Body of pancreas (tissue), 4 donors: ENCODE measurements around the gene TSPAN32. TPM values are rescaled to one million over a fixed set of nuclear protein-coding genes. Genes with fewer than 3 reads are reported as not detected.

Experiments
- ATAC-seq: fragments of 150-250 bp; one replicate; pipeline ENCODE4 v1.9.1; 2016
- DNase-seq, 4 donors: peaks; one replicate each; pipeline ENCODE4 v3.0.0-alpha.2; 2019
- H3K27ac ChIP-seq, 4 donors: fragments of 200-600 bp; sonication (generic); 1 replicate in 3 of 4; 2 replicates in 1 of 4; pipeline versions ENCODE4 v1.5.1 to v1.6.1; 2016 to 2019; ENCODE audit warnings: mild to moderate bottlenecking in 1 of 4, mixed read lengths in 1 of 4, moderate library complexity in 1 of 4
- H3K27me3 ChIP-seq, 2 donors: fragments of 200-600 bp; sonication (generic); one replicate each; pipeline ENCODE4 v1.6.0; 2016; ENCODE audit warnings: mild to moderate bottlenecking in 1 of 2
- H3K36me3 ChIP-seq, 2 donors: fragments of 200-600 bp; sonication (generic); replicated peaks in 1 of 2; 2 replicates each; pipeline ENCODE4 v1.5.1; 2016; ENCODE audit warnings: low read depth in 2 of 2; ENCODE audit not compliant: insufficient read depth in 1 of 2
- H3K4me1 ChIP-seq: fragments of 200-600 bp; sonication (generic); one replicate; pipeline ENCODE4 v1.6.0; 2016
- H3K4me3 ChIP-seq, 2 donors: fragments of 200-600 bp; sonication (generic); 1 replicate in 1 of 2; 2 replicates in 1 of 2; pipeline ENCODE4 v1.5.1; 2016 to 2019
- H3K9me3 ChIP-seq, 3 donors: fragments of 200-600 bp; sonication (generic); 1 replicate in 2 of 3; 2 replicates in 1 of 3; pipeline ENCODE4 v1.5.1; 2016
- POLR2A ChIP-seq, 3 donors: fragments of 450-650 bp; IDR thresholded peaks; one replicate each; pipeline ENCODE4 v1.6.1; 2016; ENCODE audit warnings: antibody characterized with exemption in 3 of 3, mild to moderate bottlenecking in 2 of 3
- WGBS, 2 donors: methylation state at CpG; one replicate each; pipeline ENCODE4 v1.1.5; 2017; 5-methylcytosine and 5-hydroxymethylcytosine counted together
- intact Hi-C: fragments of 100-400 bp; cut with DNase I; formaldehyde crosslinking; loops from one replicate; pipeline ENCODE4 v1.15.1; 2023
- total RNA-seq, 2 donors: library from RNA; depleted of rRNA; stranded (reverse); fragments of >200 nt; gene quantifications; one replicate each; pipeline ENCODE4 v1.1.0, GENCODE V29; 2016
- TF ChIP-seq, protein P1 (sequence below), 7 experiments: fragments of 450-650 bp in 4 of 7; fragments of 200-600 bp in 3 of 7; sonication (generic) in 3 of 7; IDR thresholded peaks; one replicate each; pipeline ENCODE4 v1.5.1; 2016 to 2019; ENCODE audit warnings: antibody characterized with exemption in 7 of 7

Gene TSPAN32
- total RNA-seq, 2 donors from 2014 or later = 5.9 TPM; not detected in 1

DNA sequence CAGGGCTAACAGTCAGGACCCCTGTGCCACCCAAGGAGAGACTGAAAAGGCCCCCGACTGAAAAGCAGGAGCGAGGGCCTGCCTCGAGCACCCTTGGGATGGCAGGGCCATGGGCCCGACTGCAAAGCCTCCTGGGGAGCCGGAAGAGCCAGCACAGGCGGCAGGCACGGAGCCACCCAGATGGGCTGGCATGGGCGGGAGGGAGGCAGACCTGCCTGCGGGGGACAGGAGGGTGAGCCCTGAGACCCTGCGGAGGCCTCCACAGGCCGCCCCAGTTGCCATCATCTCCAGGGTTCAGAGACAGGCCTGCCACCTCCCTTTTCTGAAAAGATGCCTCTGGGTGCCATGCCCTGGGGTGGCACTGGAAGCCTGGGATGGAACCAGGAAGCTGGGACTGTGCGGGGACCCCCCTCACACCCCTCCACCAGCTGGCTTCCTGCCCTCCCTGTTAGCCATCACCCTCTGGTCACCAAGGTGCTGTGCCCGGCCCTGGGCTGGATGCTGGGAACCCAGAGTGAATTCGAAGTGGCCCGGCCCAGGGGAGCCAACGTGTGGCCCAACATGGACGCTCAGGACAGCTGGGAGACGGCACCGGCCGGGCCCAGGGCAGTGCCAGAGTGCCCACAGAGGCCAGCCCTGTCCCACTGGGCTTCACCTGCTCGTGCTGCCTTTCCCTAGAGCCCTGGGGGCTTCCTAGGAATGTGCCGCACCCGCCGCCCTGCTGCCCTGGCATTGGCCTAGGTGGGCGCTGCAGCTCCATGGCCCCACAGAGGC lies 13.8 kb downstream of the TSPAN32 start:
- Histone ChIP-seq H3K27ac (peak overlapping the region; percentile 63 to 78 (median 72)), H3K27me3 (no peaks in the 10 kb centered on the region), H3K4me3 (no peak overlapping the region), H3K4me1 (peaks cover 20% of the 10 kb centered on the region), H3K9me3 (no peaks in the 10 kb centered on the region), H3K36me3 (no peaks in the 10 kb centered on the region)
- DNase-seq = peak in 3 of 4 donors; percentile 3 to 13 (median 11)
- intact Hi-C loops = no loop called here
- TF ChIP-seq POLR2A (IDR thresholded peaks at IDR 0.05) = peak in 1 of 3 donors; percentile 57
- TF ChIP-seq, protein P1, sequence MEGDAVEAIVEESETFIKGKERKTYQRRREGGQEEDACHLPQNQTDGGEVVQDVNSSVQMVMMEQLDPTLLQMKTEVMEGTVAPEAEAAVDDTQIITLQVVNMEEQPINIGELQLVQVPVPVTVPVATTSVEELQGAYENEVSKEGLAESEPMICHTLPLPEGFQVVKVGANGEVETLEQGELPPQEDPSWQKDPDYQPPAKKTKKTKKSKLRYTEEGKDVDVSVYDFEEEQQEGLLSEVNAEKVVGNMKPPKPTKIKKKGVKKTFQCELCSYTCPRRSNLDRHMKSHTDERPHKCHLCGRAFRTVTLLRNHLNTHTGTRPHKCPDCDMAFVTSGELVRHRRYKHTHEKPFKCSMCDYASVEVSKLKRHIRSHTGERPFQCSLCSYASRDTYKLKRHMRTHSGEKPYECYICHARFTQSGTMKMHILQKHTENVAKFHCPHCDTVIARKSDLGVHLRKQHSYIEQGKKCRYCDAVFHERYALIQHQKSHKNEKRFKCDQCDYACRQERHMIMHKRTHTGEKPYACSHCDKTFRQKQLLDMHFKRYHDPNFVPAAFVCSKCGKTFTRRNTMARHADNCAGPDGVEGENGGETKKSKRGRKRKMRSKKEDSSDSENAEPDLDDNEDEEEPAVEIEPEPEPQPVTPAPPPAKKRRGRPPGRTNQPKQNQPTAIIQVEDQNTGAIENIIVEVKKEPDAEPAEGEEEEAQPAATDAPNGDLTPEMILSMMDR (IDR thresholded peaks at IDR 0.05) = no peak
- 65 to 71% methylated on average over 3 to 22 of the region's 25 CpGs for WGBS, 2 donors
- peak; percentile 41 for ATAC-seq

DNA sequence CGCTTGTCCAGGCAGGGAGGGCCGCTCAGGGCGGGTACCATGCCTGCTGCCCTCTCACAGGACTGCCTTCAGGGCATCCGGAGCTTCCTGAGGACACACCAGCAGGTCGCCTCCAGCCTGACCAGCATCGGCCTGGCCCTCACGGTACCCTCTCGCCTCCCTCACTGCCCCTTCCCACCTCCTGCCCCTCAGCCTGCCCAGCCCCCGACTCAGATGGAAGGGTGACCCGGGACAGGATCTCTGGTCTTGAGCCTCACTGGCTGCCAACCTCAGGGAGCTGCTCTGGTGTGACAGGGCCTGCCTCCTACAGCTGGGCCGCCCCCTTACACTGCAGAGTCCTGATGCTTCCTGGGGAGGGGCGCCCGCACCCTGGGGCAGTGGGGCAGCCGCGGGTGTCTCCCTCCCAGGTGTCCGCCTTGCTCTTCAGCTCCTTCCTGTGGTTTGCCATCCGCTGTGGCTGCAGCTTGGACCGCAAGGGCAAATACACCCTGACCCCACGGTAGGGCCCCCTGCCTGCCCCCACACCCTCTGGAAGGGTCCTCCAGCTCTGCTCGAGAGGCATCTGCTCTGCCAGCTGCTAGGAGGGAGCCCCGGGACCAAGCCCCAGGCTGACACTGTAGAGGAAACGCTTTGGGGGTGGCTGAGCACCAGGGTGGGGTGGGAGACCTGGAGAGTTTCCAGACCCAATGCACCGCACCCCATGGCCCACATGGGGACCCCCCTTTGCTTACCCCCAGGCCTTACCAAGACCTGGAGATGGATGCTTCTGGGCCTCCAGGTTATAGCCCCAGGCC lies 14.6 kb downstream of the TSPAN32 start:
- Histone ChIP-seq H3K4me3 (no peak overlapping the region), H3K27ac (no peak overlapping the region), H3K9me3 (no peaks in the 10 kb centered on the region), H3K4me1 (peaks cover 20% of the 10 kb centered on the region), H3K27me3 (no peaks in the 10 kb centered on the region), H3K36me3 (no peaks in the 10 kb centered on the region)
- intact Hi-C loops = no loop called here
- TF ChIP-seq, protein P1 (IDR thresholded peaks at IDR 0.05) = no peak
- TF ChIP-seq POLR2A (IDR thresholded peaks at IDR 0.05) = no peak
- DNase-seq (peak in 2 of 4 donors; percentile 2 to 9), ATAC-seq (no peak)
- WGBS, 2 donors = 87 to 100% methylated on average over 3 to 18 of the region's 23 CpGs

DNA sequence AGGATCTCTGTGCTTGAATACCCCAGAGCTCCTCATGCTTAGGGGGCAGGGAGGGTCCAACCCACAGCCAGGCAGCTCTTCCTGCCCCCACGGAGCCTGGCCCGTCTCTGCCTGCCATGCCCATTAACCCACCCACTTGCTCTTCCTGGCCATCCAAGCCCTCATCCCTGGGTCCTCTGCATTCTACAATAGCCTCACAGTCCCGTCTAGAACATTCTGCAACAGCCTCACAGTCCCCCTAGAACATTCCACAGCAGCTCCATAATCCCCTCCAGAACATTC lies 15.1 kb downstream of the TSPAN32 start:
- Histone ChIP-seq H3K4me3 (no peak overlapping the region), H3K4me1 (peaks cover 20% of the 10 kb centered on the region), H3K27ac (no peak overlapping the region), H3K36me3 (no peaks in the 10 kb centered on the region), H3K9me3 (no peaks in the 10 kb centered on the region), H3K27me3 (no peaks in the 10 kb centered on the region)
- intact Hi-C loops = no loop called here
- TF ChIP-seq POLR2A (IDR thresholded peaks at IDR 0.05) = no peak
- TF ChIP-seq, protein P1 (IDR thresholded peaks at IDR 0.05) = no peak
- WGBS, 2 donors = 86 to 89% methylated on average over 3 of the region's 3 CpGs
- ATAC-seq (no peak), DNase-seq (no peak)

DNA sequence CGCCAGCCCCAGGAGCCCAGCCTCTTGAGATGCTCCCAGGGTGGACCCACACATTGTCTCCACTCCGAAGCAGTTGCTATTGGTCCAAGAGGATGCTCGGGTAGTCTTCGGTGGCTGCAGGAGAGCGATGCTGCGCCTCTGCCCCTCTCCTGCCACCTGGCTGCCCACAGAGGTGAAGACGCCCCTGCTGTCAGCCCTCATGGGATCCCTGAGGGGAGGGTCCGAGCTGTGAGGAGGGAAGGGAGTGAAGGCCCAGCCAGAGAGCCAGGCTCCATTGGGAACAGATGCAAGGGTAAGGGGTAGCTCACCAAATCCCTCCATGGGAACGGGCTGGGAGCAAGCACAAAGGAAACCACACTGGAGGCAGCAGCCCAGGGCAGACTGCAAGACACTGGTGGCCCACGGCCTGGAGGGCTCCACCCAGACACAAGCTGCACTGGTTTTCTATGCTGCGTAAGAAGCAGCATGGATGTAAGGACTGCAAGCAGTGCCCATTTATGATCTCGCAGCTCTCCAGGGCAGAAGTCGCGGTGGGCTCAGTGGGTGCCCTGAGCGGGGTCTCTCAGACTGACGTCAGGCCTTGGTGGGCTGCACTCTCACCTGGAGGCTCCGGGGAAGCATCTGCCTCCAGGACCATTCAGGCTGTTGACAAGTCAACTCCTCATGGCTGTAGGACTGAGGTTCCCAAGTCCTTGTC lies 15.7 kb downstream of the TSPAN32 start:
- WGBS, 2 donors = 87 to 95% methylated on average over 9 to 17 of the region's 17 CpGs
- Histone ChIP-seq H3K9me3 (no peaks in the 10 kb centered on the region), H3K4me3 (no peak overlapping the region), H3K4me1 (peaks cover 20% of the 10 kb centered on the region), H3K36me3 (no peaks in the 10 kb centered on the region), H3K27ac (no peak overlapping the region), H3K27me3 (no peaks in the 10 kb centered on the region)
- intact Hi-C loops = no loop called here
- TF ChIP-seq, protein P1 (IDR thresholded peaks at IDR 0.05) = no peak
- TF ChIP-seq POLR2A (IDR thresholded peaks at IDR 0.05) = no peak
- ATAC-seq (no peak), DNase-seq (peak in 1 of 4 donors; percentile 0)
